ENCODE results near the gene PCCB.
"Not testable (repeated sequence)": the region's sequence is repeated elsewhere in the genome, so short reads cannot be mapped to it uniquely, and the experiment has no call there.

PCCB gene

GRCh38 chr3:136343873-136344555 lies 93.9 kb downstream of the PCCB start:
- Histone ChIP-seq H3K27me3 (ENCODE audit: insufficient read depth, low read length) (no peaks in the 10 kb centered on the region), H3K4me1 (ENCODE audit: insufficient read depth, low read length) (peaks cover 9% of the 10 kb centered on the region)

GRCh38 chr3:136346486-136346885 lies 96.3 kb downstream of the PCCB start:
- peaks cover 14% of the 10 kb centered on the region for H3K36me3 ChIP-seq (ENCODE audit: insufficient read depth, low read length)
- no peak overlapping the region for H3K4me3 ChIP-seq (ENCODE audit: low read length)
- peaks cover 9% of the 10 kb centered on the region for H3K4me1 ChIP-seq (ENCODE audit: insufficient read depth, low read length)
- no peak overlapping the region for H2AFZ ChIP-seq (ENCODE audit: low read depth, low read length)
- H3K27me3 ChIP-seq (ENCODE audit: insufficient read depth, low read length), result no peaks in the 10 kb centered on the region
- H3K9me3 ChIP-seq (ENCODE audit: low read length), result no peaks in the 10 kb centered on the region

More at GRCh38 chr3:136343873-136344555, 93.9 kb downstream of the PCCB start:
- Histone ChIP-seq H2AFZ (ENCODE audit: low read depth, low read length) (no peak overlapping the region), H3K36me3 (ENCODE audit: insufficient read depth, low read length) (peaks cover 24% of the 10 kb centered on the region), H3K4me3 (ENCODE audit: low read length) (no peak overlapping the region), H3K9me3 (ENCODE audit: low read length) (no peaks in the 10 kb centered on the region)

DNA sequence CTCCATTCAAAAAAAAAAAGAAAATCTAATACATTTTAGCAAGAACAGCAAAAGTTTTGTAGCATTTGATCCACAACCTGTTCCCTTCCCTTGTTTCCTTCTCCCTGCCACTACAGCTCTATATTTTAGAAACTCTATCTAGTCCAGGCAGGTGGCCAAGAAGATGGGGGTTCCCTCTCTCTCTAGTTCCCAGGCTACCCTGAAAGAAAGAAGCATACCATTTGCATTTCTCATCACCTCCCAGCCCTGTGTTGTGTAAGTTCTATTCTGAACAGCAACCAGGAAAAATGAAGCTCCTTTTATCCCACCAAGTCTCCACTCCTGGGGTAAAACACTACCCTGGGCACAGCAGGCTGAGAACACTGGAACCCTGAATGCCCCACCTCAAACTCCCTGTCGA lies 100.0 kb downstream of the PCCB start:
- H3K36me3 ChIP-seq (ENCODE audit: insufficient read depth, low read length), result peaks cover 16% of the 10 kb centered on the region
- no peaks in the 10 kb centered on the region for H3K27me3 ChIP-seq (ENCODE audit: insufficient read depth, low read length)
- H2AFZ ChIP-seq (ENCODE audit: low read depth, low read length), result no peak overlapping the region
- H3K9me3 ChIP-seq (ENCODE audit: low read length), result no peaks in the 10 kb centered on the region
- no peaks in the 10 kb centered on the region for H3K4me1 ChIP-seq (ENCODE audit: insufficient read depth, low read length)
- no peak overlapping the region for H3K4me3 ChIP-seq (ENCODE audit: low read length)

- Histone ChIP-seq H2AFZ (ENCODE audit: low read depth, low read length) (no peak overlapping the region), H3K4me3 (ENCODE audit: low read length) (no peak overlapping the region), H3K36me3 (ENCODE audit: insufficient read depth, low read length) (peaks cover 16% of the 10 kb centered on the region), H3K4me1 (ENCODE audit: insufficient read depth, low read length) (no peaks in the 10 kb centered on the region), H3K27me3 (ENCODE audit: insufficient read depth, low read length) (no peaks in the 10 kb centered on the region), H3K9me3 (ENCODE audit: low read length) (no peaks in the 10 kb centered on the region)
Observed at GRCh38 chr3:136350557-136350956, 100.4 kb downstream of the PCCB start.

- peaks cover 16% of the 10 kb centered on the region for H3K36me3 ChIP-seq (ENCODE audit: insufficient read depth, low read length)
- no peaks in the 10 kb centered on the region for H3K27me3 ChIP-seq (ENCODE audit: insufficient read depth, low read length)
- no peak overlapping the region for H2AFZ ChIP-seq (ENCODE audit: low read depth, low read length)
- H3K4me1 ChIP-seq (ENCODE audit: insufficient read depth, low read length), result no peaks in the 10 kb centered on the region
- no peaks in the 10 kb centered on the region for H3K9me3 ChIP-seq (ENCODE audit: low read length)
- H3K4me3 ChIP-seq (ENCODE audit: low read length), result no peak overlapping the region
Observed at GRCh38 chr3:136351351-136351750, 101.2 kb downstream of the PCCB start.

- peaks cover 16% of the 10 kb centered on the region for H3K36me3 ChIP-seq (ENCODE audit: insufficient read depth, low read length)
- H3K9me3 ChIP-seq (ENCODE audit: low read length), result no peaks in the 10 kb centered on the region
- no peak overlapping the region for H3K4me3 ChIP-seq (ENCODE audit: low read length)
- no peak overlapping the region for H2AFZ ChIP-seq (ENCODE audit: low read depth, low read length)
- no peaks in the 10 kb centered on the region for H3K4me1 ChIP-seq (ENCODE audit: insufficient read depth, low read length)
- no peaks in the 10 kb centered on the region for H3K27me3 ChIP-seq (ENCODE audit: insufficient read depth, low read length)
Observed at GRCh38 chr3:136351905-136352304, 101.8 kb downstream of the PCCB start.

- H3K36me3 ChIP-seq (ENCODE audit: insufficient read depth, low read length), result peaks cover 15% of the 10 kb centered on the region
- no peaks in the 10 kb centered on the region for H3K9me3 ChIP-seq (ENCODE audit: low read length)
- no peak overlapping the region for H2AFZ ChIP-seq (ENCODE audit: low read depth, low read length)
- no peak overlapping the region for H3K4me3 ChIP-seq (ENCODE audit: low read length)
- H3K4me1 ChIP-seq (ENCODE audit: insufficient read depth, low read length), result no peaks in the 10 kb centered on the region
- no peaks in the 10 kb centered on the region for H3K27me3 ChIP-seq (ENCODE audit: insufficient read depth, low read length)
Observed at GRCh38 chr3:136353461-136353860, 103.3 kb downstream of the PCCB start.

GRCh38 chr3:136366289-136366688 lies 116.1 kb downstream of the PCCB start:
- Histone ChIP-seq H3K36me3 (ENCODE audit: insufficient read depth, low read length) (peaks cover 17% of the 10 kb centered on the region), H2AFZ (ENCODE audit: low read depth, low read length) (no peak overlapping the region), H3K4me1 (ENCODE audit: insufficient read depth, low read length) (no peaks in the 10 kb centered on the region), H3K4me3 (ENCODE audit: low read length) (no peak overlapping the region), H3K27me3 (ENCODE audit: insufficient read depth, low read length) (no peaks in the 10 kb centered on the region), H3K9me3 (ENCODE audit: low read length) (no peaks in the 10 kb centered on the region)

GRCh38 chr3:136375800-136376199 lies 125.7 kb downstream of the PCCB start:
- not testable (repeated sequence) for H3K36me3 ChIP-seq (ENCODE audit: insufficient read depth, low read length); H2AFZ ChIP-seq (ENCODE audit: low read depth, low read length); H3K27me3 ChIP-seq (ENCODE audit: insufficient read depth, low read length); H3K4me3 ChIP-seq (ENCODE audit: low read length); H3K4me1 ChIP-seq (ENCODE audit: insufficient read depth, low read length); H3K9me3 ChIP-seq (ENCODE audit: low read length)

DNA sequence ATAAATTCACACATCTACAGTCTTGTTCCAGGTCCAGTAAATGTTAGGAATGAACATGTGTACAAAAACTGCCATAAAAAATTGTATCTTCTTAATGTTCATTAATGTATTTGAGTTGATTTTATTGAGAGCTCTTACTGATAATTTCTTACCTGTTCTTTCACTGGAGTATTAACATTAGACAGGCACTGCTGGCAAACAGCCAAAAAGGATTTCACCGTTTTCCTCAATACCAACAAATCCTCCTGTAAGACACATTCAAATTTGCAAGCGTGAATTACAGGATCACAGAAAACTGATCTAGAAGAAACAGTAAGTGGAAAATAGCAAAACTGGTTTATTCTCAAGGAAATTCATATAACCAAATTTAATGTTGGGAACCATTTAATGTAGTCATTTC lies 127.4 kb downstream of the PCCB start:
- H3K36me3 ChIP-seq (ENCODE audit: insufficient read depth, low read length), result peaks cover 5% of the 10 kb centered on the region
- peaks cover 3% of the 10 kb centered on the region for H3K9me3 ChIP-seq (ENCODE audit: low read length)
- H3K27me3 ChIP-seq (ENCODE audit: insufficient read depth, low read length), result no peaks in the 10 kb centered on the region
- H3K4me1 ChIP-seq (ENCODE audit: insufficient read depth, low read length), result no peaks in the 10 kb centered on the region
- no peak overlapping the region for H2AFZ ChIP-seq (ENCODE audit: low read depth, low read length)
- H3K4me3 ChIP-seq (ENCODE audit: low read length), result no peak overlapping the region

DNA sequence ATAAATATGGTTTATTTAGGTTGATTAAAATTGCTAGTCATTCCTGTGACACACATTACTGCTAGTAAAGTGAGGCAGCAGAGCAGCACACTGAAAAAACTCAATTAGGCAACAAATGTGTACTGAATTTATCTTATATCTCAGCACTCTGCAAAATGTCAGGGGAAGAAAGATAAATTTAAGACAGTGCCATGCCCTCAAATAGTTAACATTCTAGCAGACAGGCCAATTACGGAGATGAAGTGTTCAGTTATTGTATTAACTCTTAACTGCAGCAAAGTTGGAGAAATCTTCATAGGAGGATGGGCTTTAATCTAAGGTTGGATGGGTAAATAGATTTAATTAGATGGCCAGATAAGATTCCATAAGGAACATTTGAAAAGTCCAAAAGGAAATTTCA lies 127.9 kb downstream of the PCCB start:
- Histone ChIP-seq H3K27me3 (ENCODE audit: insufficient read depth, low read length) (no peaks in the 10 kb centered on the region), H3K4me3 (ENCODE audit: low read length) (no peak overlapping the region), H3K9me3 (ENCODE audit: low read length) (peaks cover 3% of the 10 kb centered on the region), H2AFZ (ENCODE audit: low read depth, low read length) (no peak overlapping the region), H3K36me3 (ENCODE audit: insufficient read depth, low read length) (peaks cover 5% of the 10 kb centered on the region), H3K4me1 (ENCODE audit: insufficient read depth, low read length) (no peaks in the 10 kb centered on the region)

All from neuron (in vitro differentiated cells).